Measurements from ENCODE around the gene MRPS15.
A peak's percentile ranks its signal among the peaks of the same experiment; 100 is the strongest.

Gene MRPS15

GRCh38 chr1:36417931-36418330 lies 46.3 kb downstream of the MRPS15 start:
- DNase-seq: no peak

GRCh38 chr1:36415661-36416326 lies 48.4 kb downstream of the MRPS15 start:
- no peak for DNase-seq

GRCh38 chr1:36414384-36414783 lies 49.8 kb downstream of the MRPS15 start:
- DNase-seq: no peak

GRCh38 chr1:36411674-36412648 lies 52.2 kb downstream of the MRPS15 start:
- peak; percentile 32 for DNase-seq

- DNase-seq: no peak
Measured at GRCh38 chr1:36408479-36408878, 55.7 kb downstream of the MRPS15 start.

DNA sequence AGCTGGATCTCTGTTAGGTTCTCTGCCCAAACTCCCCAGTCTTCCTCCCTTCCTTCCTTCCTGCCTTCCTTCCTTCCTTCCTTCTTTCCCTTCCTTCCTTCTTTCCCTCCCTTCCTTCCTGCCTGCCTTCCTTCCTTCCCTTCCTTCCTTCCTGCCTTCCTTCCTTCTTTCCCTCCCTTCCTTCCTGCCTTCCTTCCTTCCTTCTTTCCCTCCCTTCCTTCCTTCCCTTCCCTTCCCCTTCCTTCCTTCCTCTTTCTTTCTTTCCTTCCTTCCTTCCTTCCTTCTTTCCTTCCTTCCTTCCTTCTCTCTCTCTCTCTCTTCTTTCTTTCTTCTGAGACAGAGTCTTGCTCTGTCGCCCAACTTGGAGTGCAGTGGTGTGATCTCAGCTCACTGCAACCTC lies 57.7 kb downstream of the MRPS15 start:
- DNase-seq: no peak
